GM23248 (cell line): ENCODE measurements around the gene AEBP1. TPM values are rescaled to one million over a fixed set of nuclear protein-coding genes. Genes with fewer than 3 reads are reported as not detected.

ENCODE experiments used
- DNase-seq: peaks from one replicate; pipeline ENCODE4 v3.0.0-alpha.2; 2015
- H2AFZ ChIP-seq: fragments of 200-600 bp; sonication (generic); 2 replicates; pipeline ENCODE4 v1.6.1; 2016; ENCODE audit warnings: antibody characterized with exemption
- H3F3A ChIP-seq: fragments of 200-600 bp; sonication (generic); 2 replicates; pipeline ENCODE4 v1.6.1; 2016; ENCODE audit warnings: mild to moderate bottlenecking, antibody characterized with exemption, mixed run types; ENCODE audit not compliant: insufficient read depth
- H3K27ac ChIP-seq: fragments of 200-600 bp; sonication (generic); 2 replicates; pipeline ENCODE4 v1.5.1; 2016; ENCODE audit warnings: mild to moderate bottlenecking
- H3K27me3 ChIP-seq: fragments of 200-600 bp; sonication (generic); replicated peaks from 2 replicates; pipeline ENCODE4 v1.6.1; 2016; ENCODE audit warnings: mild to moderate bottlenecking; ENCODE audit not compliant: insufficient read depth
- H3K36me3 ChIP-seq: fragments of 200-600 bp; sonication (generic); 2 replicates; pipeline ENCODE4 v1.6.1; 2016; ENCODE audit warnings: low read depth, mild to moderate bottlenecking
- H3K4me1 ChIP-seq: fragments of 200-600 bp; sonication (generic); 2 replicates; pipeline ENCODE4 v1.6.1; 2016; ENCODE audit warnings: mild to moderate bottlenecking; ENCODE audit not compliant: insufficient read depth
- H3K4me2 ChIP-seq: fragments of 200-600 bp; sonication (generic); one replicate; pipeline ENCODE4 v1.6.1; 2016; ENCODE audit warnings: mild to moderate bottlenecking; ENCODE audit not compliant: unreplicated experiment
- H3K4me3 ChIP-seq: fragments of 200-600 bp; sonication (generic); 2 replicates; pipeline ENCODE4 v1.5.1; 2016; ENCODE audit warnings: mild to moderate bottlenecking
- H3K79me2 ChIP-seq: fragments of 200-600 bp; sonication (generic); 2 replicates; pipeline ENCODE4 v1.6.1; 2016; ENCODE audit warnings: mild to moderate bottlenecking; ENCODE audit not compliant: insufficient read depth
- H3K9ac ChIP-seq: fragments of 200-600 bp; sonication (generic); 2 replicates; pipeline ENCODE4 v1.6.1; 2016; ENCODE audit warnings: mild to moderate bottlenecking
- H3K9me2 ChIP-seq: fragments of 200-600 bp; sonication (generic); 2 replicates; pipeline ENCODE4 v1.6.1; 2016; ENCODE audit warnings: mixed run types, mild to moderate bottlenecking, moderate library complexity; ENCODE audit not compliant: insufficient read depth
- H3K9me3 ChIP-seq: fragments of 200-600 bp; sonication (generic); one replicate; pipeline ENCODE4 v1.6.1; 2017; ENCODE audit warnings: low read depth
- H4K20me1 ChIP-seq: fragments of 200-600 bp; sonication (generic); 2 replicates; pipeline ENCODE4 v1.6.0; 2016; ENCODE audit not compliant: insufficient read depth
- EZH2 ChIP-seq: fragments of 200-600 bp; sonication (generic); IDR thresholded peaks from 2 replicates; pipeline ENCODE4 v1.6.1; 2018; ENCODE audit warnings: antibody characterized with exemption, mild to moderate bottlenecking; ENCODE audit not compliant: insufficient read depth, poor library complexity, severe bottlenecking
- EZH2phosphoT487 ChIP-seq: fragments of 200-600 bp; sonication (generic); IDR thresholded peaks from 2 replicates; pipeline ENCODE4 v1.6.1; 2018; ENCODE audit warnings: antibody characterized with exemption, moderate library complexity, mild to moderate bottlenecking, low read depth; ENCODE audit not compliant: insufficient read depth
- WGBS, 2 experiments: methylation state at CpG; one replicate each; pipeline ENCODE4 v1.1.6; 2015 to 2017; ENCODE audit warnings: low lambda C conversion rate in 2 of 2, low coverage in 1 of 2; ENCODE audit errors: missing lambda C conversion rate in 2 of 2; 5-methylcytosine and 5-hydroxymethylcytosine counted together
- in situ Hi-C: fragments of 300-500 bp; cut with MboI; formaldehyde crosslinking; loops from 2 replicates; pipeline ENCODE4 v1.15.0; 2020
- polyA plus RNA-seq: library from polyadenylated mRNA; unstranded; fragments of >200 nt; fragmentation: Nextera tagmentation; extraction: Ambion mirVana; gene quantifications from 2 replicates; pipeline ENCODE4 v1.2.1, GENCODE V29; 2016
- total RNA-seq: library from RNA; depleted of rRNA; stranded (reverse); fragments of >200 nt; shearing (Covaris generic); gene quantifications from 2 replicates; pipeline ENCODE4 v1.2.3, GENCODE V29; 2014

The AEBP1 gene
- total and polyA plus RNA-seq, 2 experiments from 2014 or later = 46.6 to 53.0 TPM

- Histone ChIP-seq H3K9me2 (no peaks in the 10 kb centered on the region), H3K36me3 (no peaks in the 10 kb centered on the region; the same call in 1 of the 2 replicates), H3K9me3 (no peaks in the 10 kb centered on the region), H4K20me1 (no peaks in the 10 kb centered on the region), H3K4me1 (peaks cover 34% of the 10 kb centered on the region), H2AFZ (no peak overlapping the region), H3F3A (peaks cover 48% of the 10 kb centered on the region), H3K9ac (no peak overlapping the region), H3K27ac (peak overlapping the region; percentile 69), H3K79me2 (peaks cover 5% of the 10 kb centered on the region; the same call in 1 of the 2 replicates), H3K4me2 (no peak overlapping the region), H3K27me3 (no peaks in the 10 kb centered on the region), H3K4me3 (no peak overlapping the region)
- no peak for DNase-seq
- WGBS, 2 experiments = 96 to 99% methylated on average over 17 of the region's 17 CpGs
- TF ChIP-seq EZH2phosphoT487 (no peak), EZH2 (no peak)
- in situ Hi-C loops = loop anchor here (10.0 kb wide), 1 partner anchor 119 kb away; no protein-coding TSS in a partner anchor
These were observed 28.7 kb upstream of the AEBP1 start for GRCh38 chr7:44075296-44076075.

GRCh38 chr7:44076101-44076895 is 27.8 kb upstream of the AEBP1 start:
- H3K9me2 ChIP-seq = no peaks in the 10 kb centered on the region
- DNase-seq = no peak
- H3K4me3 ChIP-seq = no peak overlapping the region
- no peaks in the 10 kb centered on the region for H3K9me3 ChIP-seq
- in situ Hi-C loops = loop anchor here (10.0 kb wide), 1 partner anchor 119 kb away; no protein-coding TSS in a partner anchor
- H3K9ac ChIP-seq = no peak overlapping the region
- peaks cover 40% of the 10 kb centered on the region for H3F3A ChIP-seq
- WGBS, 2 experiments = 96% methylated on average over 20 of the region's 20 CpGs
- TF ChIP-seq EZH2 = no peak
- no peak for TF ChIP-seq EZH2phosphoT487
- no peak overlapping the region for H2AFZ ChIP-seq
- H4K20me1 ChIP-seq = no peaks in the 10 kb centered on the region
- no peaks in the 10 kb centered on the region for H3K27me3 ChIP-seq
- H3K4me2 ChIP-seq = no peak overlapping the region
- H3K4me1 ChIP-seq = peaks cover 32% of the 10 kb centered on the region
- H3K27ac ChIP-seq = no peak overlapping the region
- peaks cover 13% of the 10 kb centered on the region for H3K79me2 ChIP-seq
- no peaks in the 10 kb centered on the region; the same call in 1 of the 2 replicates for H3K36me3 ChIP-seq

- H3K27ac ChIP-seq = no peak overlapping the region
- no peaks in the 10 kb centered on the region for H4K20me1 ChIP-seq
- H2AFZ ChIP-seq = no peak overlapping the region
- H3F3A ChIP-seq = peaks cover 32% of the 10 kb centered on the region
- H3K36me3 ChIP-seq = no peaks in the 10 kb centered on the region; the same call in 1 of the 2 replicates
- peaks cover 27% of the 10 kb centered on the region for H3K4me1 ChIP-seq
- no peak overlapping the region for H3K4me2 ChIP-seq
- no peaks in the 10 kb centered on the region for H3K27me3 ChIP-seq
- in situ Hi-C loops = loop anchor here (10.0 kb wide), 1 partner anchor 118 kb away; no protein-coding TSS in a partner anchor
- TF ChIP-seq EZH2 = no peak
- TF ChIP-seq EZH2phosphoT487 = no peak
- H3K79me2 ChIP-seq = peaks cover 21% of the 10 kb centered on the region
- WGBS, 2 experiments = 79 to 83% methylated on average over 9 of the region's 9 CpGs
- H3K4me3 ChIP-seq = no peak overlapping the region
- DNase-seq = no peak
- no peaks in the 10 kb centered on the region for H3K9me2 ChIP-seq
- H3K9me3 ChIP-seq = no peaks in the 10 kb centered on the region
- H3K9ac ChIP-seq = no peak overlapping the region
These were observed 27.1 kb upstream of the AEBP1 start for GRCh38 chr7:44077061-44077460.

- TF ChIP-seq EZH2phosphoT487 (no peak), EZH2 (no peak)
- 76 to 77% methylated on average over 5 of the region's 5 CpGs for WGBS, 2 experiments
These were observed 26.5 kb upstream of the AEBP1 start for GRCh38 chr7:44077681-44078091.

More at GRCh38 chr7:44077681-44078091, 26.5 kb upstream of the AEBP1 start:
- no peak overlapping the region for H3K27ac ChIP-seq
- peaks cover 27% of the 10 kb centered on the region for H3F3A ChIP-seq
- no peaks in the 10 kb centered on the region for H4K20me1 ChIP-seq
- H3K79me2 ChIP-seq = peaks cover 21% of the 10 kb centered on the region
- H3K9ac ChIP-seq = no peak overlapping the region
- H3K4me1 ChIP-seq = peaks cover 21% of the 10 kb centered on the region
- no peaks in the 10 kb centered on the region for H3K9me3 ChIP-seq
- H3K36me3 ChIP-seq = no peaks in the 10 kb centered on the region; the same call in 1 of the 2 replicates
- no peak overlapping the region for H3K4me3 ChIP-seq
- no peaks in the 10 kb centered on the region for H3K9me2 ChIP-seq
- no peak overlapping the region for H2AFZ ChIP-seq
- no peak for DNase-seq
- in situ Hi-C loops = loop anchor here (10.0 kb wide), 1 partner anchor 117 kb away; no protein-coding TSS in a partner anchor
- no peak overlapping the region for H3K4me2 ChIP-seq
- no peaks in the 10 kb centered on the region for H3K27me3 ChIP-seq
